ENCODE results near the gene SCN7A.
"Not testable (repeated sequence)": the region's sequence is repeated elsewhere in the genome, so short reads cannot be mapped to it uniquely, and the experiment has no call there.

The SCN7A gene

GRCh38 chr2:166393008-166393407 lies 101.0 kb downstream of the SCN7A start:
- no peak for DNase-seq

- DNase-seq = no peak
Measured at GRCh38 chr2:166388481-166389070, 105.5 kb downstream of the SCN7A start.

- no peak for DNase-seq
Measured at GRCh38 chr2:166385313-166385712, 108.7 kb downstream of the SCN7A start.

GRCh38 chr2:166384774-166385173 lies 109.3 kb downstream of the SCN7A start:
- DNase-seq = peak; percentile 35 to 40

GRCh38 chr2:166382448-166382847 lies 111.6 kb downstream of the SCN7A start:
- no peak for DNase-seq

GRCh38 chr2:166380615-166381014 lies 113.4 kb downstream of the SCN7A start:
- no peak for DNase-seq

- no peak for DNase-seq
Measured at GRCh38 chr2:166376873-166377272, 117.2 kb downstream of the SCN7A start.

- no peak for DNase-seq
Measured at GRCh38 chr2:166376488-166376828, 117.6 kb downstream of the SCN7A start.

- peak in 1 of 2 experiments; percentile 25 for DNase-seq
Measured at GRCh38 chr2:166375736-166376487, 118.1 kb downstream of the SCN7A start, which contains the start of gene SCN9A. TSS of gene SCN9A (minus strand) at chr2:166375944. CDS start at chr2:166311756, 64,188 bp downstream.

GRCh38 chr2:166375195-166375735 lies 118.8 kb downstream of the SCN7A start:
- no peak for DNase-seq

- no peak for DNase-seq
Measured at GRCh38 chr2:166373951-166374350, 120.1 kb downstream of the SCN7A start.

- no peak for DNase-seq
Measured at GRCh38 chr2:166373539-166373938, 120.5 kb downstream of the SCN7A start.

- DNase-seq = no peak
Measured at GRCh38 chr2:166373105-166373504, 120.9 kb downstream of the SCN7A start.

- DNase-seq = no peak
Measured at GRCh38 chr2:166372046-166372445, 122.0 kb downstream of the SCN7A start.

- DNase-seq = no peak
Measured at GRCh38 chr2:166365803-166366420, 128.1 kb downstream of the SCN7A start.

- DNase-seq = no peak
Measured at GRCh38 chr2:166365239-166365638, 128.8 kb downstream of the SCN7A start.

GRCh38 chr2:166364476-166365161 lies 129.4 kb downstream of the SCN7A start:
- no peak for DNase-seq

GRCh38 chr2:166361351-166362153 lies 132.5 kb downstream of the SCN7A start:
- peak; percentile 54 to 67 for DNase-seq

GRCh38 chr2:166360906-166361305 lies 133.1 kb downstream of the SCN7A start:
- no peak for DNase-seq

- no peak for DNase-seq
Measured at GRCh38 chr2:166360426-166360825, 133.6 kb downstream of the SCN7A start.

- DNase-seq = not testable (repeated sequence)
Measured at GRCh38 chr2:166357950-166358321, 136.1 kb downstream of the SCN7A start.
